ENCODE measurements around the gene BOK. TPM values are rescaled to one million over a fixed set of nuclear protein-coding genes. Genes with fewer than 3 reads are reported as not detected.
A peak's percentile ranks its signal among the peaks of the same experiment; 100 is the strongest.

The BOK gene
- total RNA-seq, 1 donor from 2014 or later: 0.77 TPM

- H3K9me3 Mint-ChIP-seq: peaks cover 11% of the 10 kb centered on the region
- peak overlapping the region; percentile 86 for H3K4me3 Mint-ChIP-seq
- H3K27me3 Mint-ChIP-seq: no peaks in the 10 kb centered on the region
- peak; percentile 85 for DNase-seq
- peaks cover 35% of the 10 kb centered on the region for H3K36me3 Mint-ChIP-seq (ENCODE audit: low read depth)
- H3K27ac Mint-ChIP-seq: peak overlapping the region; percentile 97
- intact Hi-C loops (cut with micrococcal nuclease): loop anchor here (5.0 to 10.0 kb wide), 3 partner anchors 113 to 300 kb away; partner anchors contain the start of genes HDLBP, SEPTIN2 and STK25
- peaks cover 36% of the 10 kb centered on the region for H3K4me1 Mint-ChIP-seq
Measured at GRCh38 chr2:241617431-241618154, 59.0 kb downstream of the BOK start.

- Mint-ChIP-seq H3K27ac (peak overlapping the region; percentile 86), H3K4me1 (peaks cover 36% of the 10 kb centered on the region), H3K9me3 (peaks cover 11% of the 10 kb centered on the region), H3K27me3 (no peaks in the 10 kb centered on the region), H3K4me3 (peak overlapping the region; percentile 86), H3K36me3 (ENCODE audit: low read depth) (peaks cover 35% of the 10 kb centered on the region)
- intact Hi-C loops (cut with micrococcal nuclease): loop anchor here (5.0 to 10.0 kb wide), 3 partner anchors 114 to 301 kb away; partner anchors contain the start of genes HDLBP, SEPTIN2 and STK25
- DNase-seq: no peak
Measured at GRCh38 chr2:241618296-241618805, 59.8 kb downstream of the BOK start.

GRCh38 chr2:241618829-241619228 lies 60.3 kb downstream of the BOK start:
- Mint-ChIP-seq H3K4me3 (no peak overlapping the region), H3K27ac (peak overlapping the region; percentile 89), H3K4me1 (peaks cover 36% of the 10 kb centered on the region), H3K9me3 (peaks cover 11% of the 10 kb centered on the region), H3K27me3 (no peaks in the 10 kb centered on the region), H3K36me3 (ENCODE audit: low read depth) (peaks cover 38% of the 10 kb centered on the region)
- DNase-seq: no peak
- intact Hi-C loops (cut with micrococcal nuclease): loop anchor here (5.0 to 10.0 kb wide), 3 partner anchors 114 to 302 kb away; partner anchors contain the start of genes HDLBP, SEPTIN2 and STK25

- H3K4me1 Mint-ChIP-seq: peaks cover 36% of the 10 kb centered on the region
- no peak for DNase-seq
- H3K9me3 Mint-ChIP-seq: peaks cover 11% of the 10 kb centered on the region
- peak overlapping the region; percentile 7 for H3K4me3 Mint-ChIP-seq
- peaks cover 40% of the 10 kb centered on the region for H3K36me3 Mint-ChIP-seq (ENCODE audit: low read depth)
- intact Hi-C loops (cut with micrococcal nuclease): loop anchor here (5.0 to 10.0 kb wide), 3 partner anchors 115 to 303 kb away; partner anchors contain the start of genes HDLBP, SEPTIN2 and STK25
- no peaks in the 10 kb centered on the region for H3K27me3 Mint-ChIP-seq
- H3K27ac Mint-ChIP-seq: peak overlapping the region; percentile 89
Measured at GRCh38 chr2:241619597-241620418, 61.3 kb downstream of the BOK start.

GRCh38 chr2:241620419-241620769 lies 61.8 kb downstream of the BOK start:
- intact Hi-C loops (cut with micrococcal nuclease): no loop called here
- no peaks in the 10 kb centered on the region for H3K27me3 Mint-ChIP-seq
- peak overlapping the region; percentile 89 for H3K27ac Mint-ChIP-seq
- DNase-seq: peak; percentile 71
- peaks cover 36% of the 10 kb centered on the region for H3K4me1 Mint-ChIP-seq
- H3K9me3 Mint-ChIP-seq: peaks cover 11% of the 10 kb centered on the region
- no peak overlapping the region for H3K4me3 Mint-ChIP-seq
- H3K36me3 Mint-ChIP-seq (ENCODE audit: low read depth): peaks cover 40% of the 10 kb centered on the region

Other genes starting within 250 kb of the BOK start
- 266 and 270 TPM in 2 replicates for gene HDLBP, start 243.1 kb upstream of the BOK start, total RNA-seq
- gene SEPTIN2, start 242.8 kb upstream of the BOK start, total RNA-seq: 212 and 215 TPM in 2 replicates
- gene FARP2, start 202.5 kb upstream of the BOK start, total RNA-seq: 36.5 and 43.1 TPM in 2 replicates
- gene STK25, start 50.2 kb upstream of the BOK start, total RNA-seq: 121 and 145 TPM in 2 replicates
- gene THAP4, start 78.4 kb downstream of the BOK start, total RNA-seq: 62.0 and 63.9 TPM in 2 replicates
- 109 and 115 TPM in 2 replicates for gene ATG4B, start 78.9 kb downstream of the BOK start, total RNA-seq
- 110 and 111 TPM in 2 replicates for gene DTYMK, start 128.1 kb downstream of the BOK start, total RNA-seq
- gene ING5, start 143.3 kb downstream of the BOK start, total RNA-seq: 51.3 and 55.3 TPM in 2 replicates
- 34.2 and 40.4 TPM in 2 replicates for gene D2HGDH, start 175.9 kb downstream of the BOK start, total RNA-seq
- gene GAL3ST2, start 218.1 kb downstream of the BOK start, total RNA-seq: 0.52 and 1.2 TPM in 2 replicates

Data from activated CD4-positive, alpha-beta T cell treated with anti-CD3 and anti-CD28 coated beads, Interleukin-2, amount 10 ng/mL, durations not matched to agents 24 days and 14 days (primary cell).